OCI-LY1 (cell line): Measurements from ENCODE around the gene TOM1.

ENCODE experiments used
- H2AFZ ChIP-seq: fragments of 200-600 bp; sonication (generic), shearing (Covaris generic); 2 replicates; pipeline ENCODE4 v1.6.0; 2014; ENCODE audit warnings: antibody characterized with exemption, mild to moderate bottlenecking, low read length
- H3F3A ChIP-seq: fragments of 200-600 bp; sonication (generic), shearing (Covaris generic); 2 replicates; pipeline ENCODE4 v1.6.0; 2014; ENCODE audit warnings: mild to moderate bottlenecking, antibody characterized with exemption, low read length, moderate library complexity; ENCODE audit not compliant: insufficient read depth
- H3K27ac ChIP-seq: fragments of 200-600 bp; sonication (generic); 2 replicates; pipeline ENCODE4 v1.5.1; 2014; ENCODE audit warnings: low read length, mixed run types, mild to moderate bottlenecking, low read depth; ENCODE audit not compliant: poor library complexity, severe bottlenecking
- H3K27me3 ChIP-seq: fragments of 200-600 bp; sonication (generic); 2 replicates; pipeline ENCODE4 v1.6.0; 2014; ENCODE audit warnings: antibody characterized with exemption, mild to moderate bottlenecking, low read length, moderate library complexity; ENCODE audit not compliant: insufficient read depth
- H3K36me3 ChIP-seq: fragments of 200-600 bp; sonication (generic); 2 replicates; pipeline ENCODE4 v1.6.1; 2014; ENCODE audit warnings: mild to moderate bottlenecking, antibody characterized with exemption, low read length, moderate library complexity, mixed read lengths; ENCODE audit not compliant: insufficient read depth
- H3K4me1 ChIP-seq: fragments of 200-600 bp; sonication (generic); 2 replicates; pipeline ENCODE4 v1.5.1; 2014; ENCODE audit warnings: mild to moderate bottlenecking, low read length, moderate library complexity; ENCODE audit not compliant: insufficient read depth, severe bottlenecking
- H3K4me2 ChIP-seq: fragments of 200-600 bp; sonication (generic), shearing (Covaris generic); 2 replicates; pipeline ENCODE4 v1.6.1; 2014; ENCODE audit warnings: low read length
- H3K4me3 ChIP-seq: fragments of 200-600 bp; sonication (generic); 2 replicates; pipeline ENCODE4 v1.5.1; 2014; ENCODE audit warnings: low read length, low read depth, mild to moderate bottlenecking, mixed read lengths; ENCODE audit not compliant: poor library complexity, severe bottlenecking
- H3K79me2 ChIP-seq: fragments of 200-600 bp; shearing (Covaris generic); 2 replicates; pipeline ENCODE4 v1.6.1; 2016; ENCODE audit warnings: mixed run types, low read length, mixed read lengths; ENCODE audit not compliant: insufficient read depth
- H3K9ac ChIP-seq: fragments of 200-600 bp; sonication (generic), shearing (Covaris generic); 2 replicates; pipeline ENCODE4 v1.6.1; 2014; ENCODE audit warnings: mild to moderate bottlenecking, low read length, mixed read lengths
- H3K9me2 ChIP-seq: fragments of 200-600 bp; sonication (generic), shearing (Covaris generic); 2 replicates; pipeline ENCODE4 v1.6.1; 2014; ENCODE audit warnings: low read depth, mild to moderate bottlenecking, low read length, mixed read lengths
- H3K9me3 ChIP-seq: fragments of 200-600 bp; shearing (Covaris generic); 2 replicates; pipeline ENCODE4 v1.6.1; 2014; ENCODE audit warnings: low read length, mixed read lengths
- H4K20me1 ChIP-seq: fragments of 200-600 bp; sonication (generic), shearing (Covaris generic); 2 replicates; pipeline ENCODE4 v1.6.0; 2016; ENCODE audit warnings: mild to moderate bottlenecking, low read length; ENCODE audit not compliant: insufficient read depth
- CTCF ChIP-seq: fragments of 200-600 bp; sonication (generic), shearing (Covaris generic); IDR thresholded peaks from 2 replicates; pipeline ENCODE4 v1.5.1; 2017; ENCODE audit warnings: mild to moderate bottlenecking, antibody characterized with exemption, low read length, moderate library complexity, mixed read lengths
- EZH2 ChIP-seq: fragments of 200-600 bp; sonication (generic), shearing (Covaris generic); IDR thresholded peaks from 2 replicates; pipeline ENCODE4 v1.8.0; 2017; ENCODE audit warnings: borderline replicate concordance, mixed run types, mild to moderate bottlenecking, antibody characterized with exemption, low read length, moderate library complexity, mixed read lengths

TOM1 gene

GRCh38 chr22:35384527-35384926 lies 84.8 kb downstream of the TOM1 start:
- no peak overlapping the region for H2AFZ ChIP-seq
- H3K4me2 ChIP-seq, result peak overlapping the region; percentile 1; the same call in 1 of the 2 replicates

GRCh38 chr22:35384975-35385588 lies 85.4 kb downstream of the TOM1 start:
- H3K4me2 ChIP-seq, result peak overlapping the region; percentile 1; the same call in 1 of the 2 replicates
- no peak overlapping the region for H2AFZ ChIP-seq
- no peak for TF ChIP-seq CTCF
- TF ChIP-seq EZH2, result no peak
- H3K27ac ChIP-seq, result peak overlapping the region; percentile 61
- no peaks in the 10 kb centered on the region for H3K9me2 ChIP-seq
- H4K20me1 ChIP-seq, result no peaks in the 10 kb centered on the region
- no peaks in the 10 kb centered on the region for H3F3A ChIP-seq
- no peaks in the 10 kb centered on the region for H3K27me3 ChIP-seq
- H3K36me3 ChIP-seq, result peaks cover 39% of the 10 kb centered on the region
- H3K4me3 ChIP-seq, result no peak overlapping the region
- no peak overlapping the region; the same call in 1 of the 2 replicates for H3K9ac ChIP-seq
- H3K9me3 ChIP-seq, result no peaks in the 10 kb centered on the region
- H3K79me2 ChIP-seq, result peaks cover 7% of the 10 kb centered on the region; the same call in 1 of the 2 replicates
- peaks cover 37% of the 10 kb centered on the region for H3K4me1 ChIP-seq

More at GRCh38 chr22:35384527-35384926, 84.8 kb downstream of the TOM1 start:
- H4K20me1 ChIP-seq, result no peaks in the 10 kb centered on the region
- H3K36me3 ChIP-seq, result peaks cover 34% of the 10 kb centered on the region
- peaks cover 7% of the 10 kb centered on the region; the same call in 1 of the 2 replicates for H3K79me2 ChIP-seq
- H3K9me3 ChIP-seq, result no peaks in the 10 kb centered on the region
- H3K27me3 ChIP-seq, result no peaks in the 10 kb centered on the region
- no peak for TF ChIP-seq CTCF
- no peak for TF ChIP-seq EZH2
- H3K9ac ChIP-seq, result no peak overlapping the region
- no peaks in the 10 kb centered on the region for H3K9me2 ChIP-seq
- no peak overlapping the region for H3K4me3 ChIP-seq
- H3F3A ChIP-seq, result no peaks in the 10 kb centered on the region
- peak overlapping the region; percentile 61 for H3K27ac ChIP-seq
- peaks cover 37% of the 10 kb centered on the region for H3K4me1 ChIP-seq

GRCh38 chr22:35386670-35387288 lies 87.1 kb downstream of the TOM1 start:
- Histone ChIP-seq H3K36me3 (peaks cover 48% of the 10 kb centered on the region), H3K9me3 (no peaks in the 10 kb centered on the region), H2AFZ (no peak overlapping the region), H3K4me1 (peaks cover 27% of the 10 kb centered on the region), H3K27ac (no peak overlapping the region), H3K9ac (no peak overlapping the region), H3K27me3 (no peaks in the 10 kb centered on the region), H3K79me2 (peaks cover 3% of the 10 kb centered on the region; the same call in 1 of the 2 replicates), H3K4me2 (no peak overlapping the region), H4K20me1 (no peaks in the 10 kb centered on the region), H3F3A (no peaks in the 10 kb centered on the region), H3K9me2 (no peaks in the 10 kb centered on the region), H3K4me3 (no peak overlapping the region)
- TF ChIP-seq EZH2 (no peak), CTCF (no peak)
